Myocyte (in vitro differentiated cells): Measurements from ENCODE around the gene SLC35F3. TPM values are rescaled to one million over a fixed set of nuclear protein-coding genes. Genes with fewer than 3 reads are reported as not detected.

Experiments
- DNase-seq: peaks from one replicate; pipeline ENCODE4 v3.0.0-alpha.2; 2012; ENCODE audit warnings: low read depth
- total RNA-seq: library from RNA; depleted of rRNA; stranded (reverse); fragments of >200 nt; gene quantifications from 2 replicates; pipeline ENCODE4 v1.2.3, GENCODE V29; 2014

Gene SLC35F3
- total RNA-seq, 1 donor from 2014 or later, result not detected

- DNase-seq, result no peak
These were observed 4.7 kb downstream of the SLC35F3 start for GRCh38 chr1:233909195-233909594.

DNA sequence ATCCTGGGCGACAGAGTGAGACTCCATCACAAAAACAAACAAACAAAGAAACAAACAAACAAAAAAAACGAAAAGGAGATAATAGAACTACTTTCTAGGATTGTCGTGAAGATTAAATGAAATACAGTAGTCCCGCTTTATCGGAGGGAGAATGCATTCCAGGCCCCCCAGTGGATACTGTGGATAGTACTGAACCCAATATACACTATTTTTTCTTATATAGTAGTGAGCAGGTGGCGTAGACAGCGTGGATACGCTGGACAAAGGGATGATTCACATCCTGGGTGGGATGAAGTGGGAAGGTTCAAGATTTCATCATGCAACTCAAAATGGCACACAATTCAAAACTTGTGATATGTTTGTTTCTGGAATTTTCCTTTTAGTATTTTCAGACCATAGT lies 8.0 kb downstream of the SLC35F3 start:
- no peak for DNase-seq

- no peak for DNase-seq
These were observed 8.4 kb downstream of the SLC35F3 start for GRCh38 chr1:233912909-233913308.

DNA sequence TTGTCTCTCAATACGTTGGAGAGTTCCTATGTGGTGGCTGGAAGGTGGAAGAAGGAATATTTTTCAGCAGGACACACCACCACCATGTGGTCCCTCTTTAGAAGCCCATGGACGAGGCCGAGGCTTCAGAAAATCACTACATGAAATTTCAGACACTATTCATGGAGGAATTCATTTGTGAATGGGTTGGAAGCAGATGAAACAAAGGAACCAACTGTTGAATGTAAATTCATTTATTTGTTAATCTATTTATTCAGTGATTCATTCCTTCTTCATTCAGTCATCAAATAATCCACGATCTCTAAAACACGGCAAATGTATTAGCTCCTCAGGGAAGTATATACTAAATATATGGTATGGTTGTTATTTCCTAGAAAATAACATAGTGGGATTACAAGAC lies 12.2 kb downstream of the SLC35F3 start:
- DNase-seq, result no peak

- DNase-seq, result no peak
These were observed 15.3 kb downstream of the SLC35F3 start for GRCh38 chr1:233919786-233920185.

DNA sequence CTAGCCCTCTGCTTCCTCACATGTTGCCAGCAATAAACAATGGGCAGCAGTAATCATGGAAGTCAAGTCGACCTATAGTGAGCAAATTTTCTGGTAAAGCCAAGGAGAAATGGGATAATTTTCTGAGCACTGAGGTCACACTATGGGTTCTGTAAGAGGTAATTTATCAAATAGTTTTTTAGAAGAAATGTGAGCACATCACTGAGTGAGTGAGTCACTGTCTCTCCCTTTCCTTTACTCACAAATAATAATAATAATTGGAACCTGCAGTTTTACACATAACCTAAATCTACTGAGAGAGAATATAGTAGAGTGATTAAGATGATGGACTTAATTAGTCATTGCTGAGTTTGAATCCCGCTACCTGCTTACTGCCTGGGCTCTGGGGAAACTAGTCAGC lies 23.6 kb downstream of the SLC35F3 start:
- DNase-seq, result no peak

DNA sequence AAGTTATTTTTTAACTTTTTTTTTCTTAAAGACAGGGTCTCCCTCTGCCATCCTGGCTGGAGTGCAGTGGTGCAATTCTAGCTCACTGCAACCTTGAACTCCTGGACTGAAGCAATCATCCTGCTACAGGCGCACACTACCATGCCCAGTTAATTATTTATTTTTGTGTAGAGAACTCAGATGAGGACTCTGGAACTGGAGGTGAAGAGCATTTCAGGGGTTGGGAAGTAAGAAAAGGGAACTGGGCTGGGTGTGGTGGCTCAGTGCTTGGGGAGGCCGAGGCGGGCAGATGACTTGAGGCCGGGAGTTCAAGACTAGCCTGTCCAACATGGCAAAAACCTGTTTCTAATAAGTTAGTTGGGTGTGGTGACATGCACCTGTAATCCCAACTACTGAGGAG lies 28.9 kb downstream of the SLC35F3 start:
- DNase-seq, result no peak

- no peak for DNase-seq
These were observed 30.9 kb downstream of the SLC35F3 start for GRCh38 chr1:233935297-233935868.

- no peak for DNase-seq
These were observed 31.9 kb downstream of the SLC35F3 start for GRCh38 chr1:233936422-233936821.

GRCh38 chr1:233936842-233937241 lies 32.4 kb downstream of the SLC35F3 start:
- DNase-seq, result no peak

DNA sequence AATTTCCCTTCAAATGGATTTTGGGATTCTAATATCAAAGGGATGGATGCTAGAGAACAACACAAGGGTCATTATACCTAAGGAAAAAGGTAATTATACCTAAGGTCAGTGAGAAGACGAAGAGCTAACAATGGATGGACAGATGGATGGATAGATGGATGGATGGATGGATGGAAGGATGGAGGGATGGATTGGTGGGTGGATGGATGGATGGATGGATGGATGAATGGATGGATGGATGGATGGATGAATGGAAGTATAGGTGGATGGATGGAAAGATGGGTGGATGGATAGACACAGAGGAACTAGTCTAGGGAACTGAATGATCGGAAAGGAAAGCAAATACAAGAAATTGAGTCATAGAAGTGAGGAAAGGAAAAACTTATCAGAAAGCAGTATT lies 34.0 kb downstream of the SLC35F3 start:
- no peak for DNase-seq

GRCh38 chr1:233939451-233939850 lies 35.0 kb downstream of the SLC35F3 start:
- DNase-seq, result no peak

DNA sequence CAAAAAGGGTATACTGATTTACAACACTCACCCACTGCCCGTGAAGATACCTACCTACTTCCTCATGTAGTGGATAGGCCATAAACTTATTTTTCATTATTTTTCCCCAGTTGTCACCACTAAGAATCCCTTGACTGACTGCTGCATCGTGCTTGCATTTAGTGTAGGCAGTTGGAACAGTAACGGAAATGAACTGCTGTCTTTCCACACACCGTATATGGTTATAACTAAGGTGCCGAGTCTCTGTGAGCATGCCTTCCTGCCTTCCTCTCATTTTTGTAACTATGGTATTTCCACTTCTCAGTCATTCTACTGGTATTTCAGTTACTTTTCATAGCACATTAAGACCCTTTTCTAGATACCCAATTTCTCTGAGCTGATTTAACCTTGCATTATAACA lies 36.4 kb downstream of the SLC35F3 start:
- no peak for DNase-seq

DNA sequence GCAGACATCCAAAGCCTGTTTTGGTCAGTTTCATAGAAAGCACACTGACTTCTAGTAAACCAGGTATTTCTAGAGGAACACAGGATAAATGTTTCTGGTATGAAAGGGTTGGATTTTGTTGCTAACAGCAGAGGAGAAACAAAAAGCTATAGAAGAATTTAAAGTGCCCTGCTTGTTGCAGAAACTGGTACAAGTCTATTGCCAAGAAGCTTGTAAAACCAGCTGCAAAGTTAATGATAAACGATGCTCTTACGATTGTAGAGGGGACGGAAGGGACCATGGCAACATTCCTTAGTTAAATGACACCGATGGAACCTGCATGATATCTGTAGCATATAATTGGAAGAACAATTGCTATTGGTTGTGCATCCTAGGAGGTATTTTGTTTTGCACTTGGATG lies 40.1 kb downstream of the SLC35F3 start:
- no peak for DNase-seq

DNA sequence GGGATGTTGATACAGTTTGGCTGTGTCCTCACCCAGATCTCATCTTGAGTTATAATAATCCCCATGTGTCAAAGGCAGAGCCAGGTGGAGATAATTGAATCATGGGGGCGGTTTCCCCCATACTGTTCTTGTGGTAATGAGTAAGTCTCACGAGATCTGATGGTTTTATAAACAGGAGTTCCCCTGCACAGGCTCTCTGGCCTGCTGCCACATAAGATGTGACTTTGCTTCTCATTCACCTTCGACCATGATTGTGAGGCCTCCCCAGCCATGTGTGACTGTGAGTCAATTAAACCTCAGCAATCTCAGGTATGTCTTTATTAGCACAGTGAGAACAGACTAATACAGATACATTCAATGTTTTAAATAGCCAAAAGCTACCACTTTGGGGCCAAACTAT lies 41.1 kb downstream of the SLC35F3 start:
- no peak for DNase-seq

DNA sequence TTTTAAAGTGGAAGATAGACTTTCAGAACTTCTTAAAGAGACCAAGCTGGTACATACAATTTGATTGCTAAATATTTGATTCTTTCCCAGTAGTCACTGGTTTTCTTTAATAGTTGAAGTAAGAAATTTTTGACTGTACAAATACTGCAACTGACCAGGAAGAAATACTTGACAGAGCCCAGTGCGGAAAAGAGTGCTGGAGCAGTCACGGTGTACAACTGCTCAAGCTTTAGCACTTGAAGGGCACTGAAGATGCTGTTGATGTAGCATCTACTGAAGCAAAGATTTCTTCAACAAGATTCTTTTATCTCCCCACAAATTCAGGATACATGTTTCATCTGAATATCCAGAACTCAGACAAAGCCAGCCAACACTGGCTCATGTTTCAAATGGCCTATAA lies 41.5 kb downstream of the SLC35F3 start:
- DNase-seq, result no peak

- DNase-seq, result no peak
These were observed 42.2 kb downstream of the SLC35F3 start for GRCh38 chr1:233946724-233947123.

DNA sequence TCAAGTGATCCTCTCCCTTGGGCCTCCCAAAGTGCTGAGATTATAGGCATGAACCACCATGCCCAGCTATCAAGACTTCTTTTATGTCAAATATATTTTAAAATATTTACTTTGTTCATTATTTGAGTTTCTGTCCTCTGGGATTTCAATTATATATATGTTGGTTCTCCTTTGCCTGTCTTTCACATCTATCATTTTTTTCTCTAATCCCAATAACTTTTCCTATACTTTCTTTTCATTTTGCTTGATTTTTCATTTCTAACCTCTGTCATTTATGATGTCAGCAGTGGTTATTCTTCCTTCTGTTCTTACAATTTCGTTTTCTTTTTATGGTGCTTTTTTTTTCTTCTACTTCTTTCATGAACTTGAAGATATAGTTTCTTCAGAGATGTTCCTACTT lies 47.3 kb downstream of the SLC35F3 start:
- DNase-seq, result no peak

DNA sequence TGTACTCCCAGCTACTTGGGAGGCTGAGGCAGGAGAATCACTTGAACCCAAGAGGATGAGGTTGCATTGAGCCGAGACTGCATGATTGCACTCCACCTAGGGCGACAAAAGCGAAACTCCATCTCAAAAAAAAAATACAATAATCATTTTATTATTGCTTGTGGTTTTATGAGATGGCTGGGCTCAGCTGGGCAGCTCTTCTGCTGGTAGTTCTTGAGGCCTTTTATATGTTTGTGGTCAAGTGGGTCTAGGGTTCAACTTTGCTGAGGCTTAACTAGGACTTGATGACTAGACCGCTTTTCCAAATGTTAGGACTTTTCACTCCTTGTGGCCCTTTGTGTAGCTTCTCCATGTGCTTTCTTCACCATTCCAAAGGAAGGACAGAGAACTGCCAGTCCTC lies 53.2 kb downstream of the SLC35F3 start:
- DNase-seq, result no peak

DNA sequence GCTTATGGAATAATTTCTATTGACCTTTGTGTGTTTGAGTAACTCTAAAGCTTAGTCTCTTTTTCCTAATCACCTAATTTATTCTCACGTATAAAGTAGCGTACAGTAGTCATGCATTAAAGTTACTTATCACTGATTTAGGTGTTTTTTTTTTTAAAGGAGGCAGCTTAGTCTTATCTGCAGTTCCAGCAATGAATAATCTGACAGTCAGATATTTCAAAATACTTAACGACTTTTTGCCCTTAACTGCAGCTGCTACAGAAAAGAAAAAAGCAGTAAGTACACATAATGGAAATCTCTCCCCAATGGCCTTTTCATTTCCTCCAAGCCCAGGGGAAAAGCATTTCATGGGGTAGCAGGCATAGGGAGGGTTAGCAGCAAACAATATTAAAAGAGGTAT lies 54.6 kb downstream of the SLC35F3 start:
- DNase-seq, result no peak

DNA sequence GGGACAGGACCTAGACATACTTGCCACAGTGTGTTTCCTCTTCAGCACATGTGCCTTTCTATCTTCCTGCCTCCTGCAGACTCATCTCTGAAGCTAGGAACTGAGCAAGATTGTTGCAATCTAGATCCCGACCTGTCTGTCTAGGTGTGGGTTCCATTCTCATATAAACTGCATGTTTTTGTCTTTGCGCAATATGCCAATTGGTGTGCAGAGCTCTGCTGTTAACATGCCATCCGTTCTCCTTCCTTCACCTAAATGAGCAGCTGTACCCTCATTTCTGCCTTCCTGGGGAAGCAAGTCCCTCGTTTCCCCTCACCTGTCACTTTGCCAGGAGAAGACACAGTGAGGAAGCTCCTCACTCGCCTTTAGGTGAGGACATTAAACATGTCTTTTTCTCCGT lies 55.5 kb downstream of the SLC35F3 start:
- no peak for DNase-seq

DNA sequence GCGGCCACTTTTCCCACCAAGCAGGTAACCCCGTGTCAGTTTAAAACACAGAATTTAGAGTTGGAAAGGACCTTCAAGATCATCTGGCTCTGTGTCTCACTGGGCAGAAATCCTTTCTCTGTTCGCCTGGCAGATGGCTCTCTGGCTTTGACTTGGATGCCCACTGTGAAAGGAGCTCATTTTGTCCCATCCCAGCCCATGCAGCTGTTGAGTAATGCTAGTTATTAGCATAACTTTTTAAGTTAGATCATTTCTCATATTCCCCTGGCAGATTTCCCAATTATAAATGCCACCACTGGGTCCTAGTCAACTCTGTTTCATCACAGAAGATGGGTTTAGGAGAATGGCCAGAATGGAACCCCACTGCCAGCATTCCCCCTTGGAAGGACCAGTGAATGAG lies 55.9 kb downstream of the SLC35F3 start:
- no peak for DNase-seq

DNA sequence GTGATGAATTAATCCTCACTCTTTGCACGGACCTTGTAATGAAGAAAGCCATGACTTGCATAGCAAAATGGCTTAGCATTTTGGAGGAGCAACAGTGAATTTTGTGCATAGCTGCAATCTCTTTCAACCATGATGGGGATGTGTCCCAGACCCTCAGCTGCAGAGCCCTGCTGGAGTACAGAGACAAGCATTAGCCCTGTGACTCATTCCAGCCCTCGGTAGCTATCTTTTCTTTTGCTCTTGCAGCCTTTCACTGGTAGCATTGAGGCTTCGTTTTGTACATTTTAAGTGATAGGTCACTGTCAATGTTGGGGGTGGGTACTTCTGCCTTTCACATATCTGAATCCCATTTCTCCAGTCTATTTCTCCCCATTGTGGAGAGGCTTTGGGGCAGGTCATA lies 58.4 kb downstream of the SLC35F3 start:
- no peak for DNase-seq

DNA sequence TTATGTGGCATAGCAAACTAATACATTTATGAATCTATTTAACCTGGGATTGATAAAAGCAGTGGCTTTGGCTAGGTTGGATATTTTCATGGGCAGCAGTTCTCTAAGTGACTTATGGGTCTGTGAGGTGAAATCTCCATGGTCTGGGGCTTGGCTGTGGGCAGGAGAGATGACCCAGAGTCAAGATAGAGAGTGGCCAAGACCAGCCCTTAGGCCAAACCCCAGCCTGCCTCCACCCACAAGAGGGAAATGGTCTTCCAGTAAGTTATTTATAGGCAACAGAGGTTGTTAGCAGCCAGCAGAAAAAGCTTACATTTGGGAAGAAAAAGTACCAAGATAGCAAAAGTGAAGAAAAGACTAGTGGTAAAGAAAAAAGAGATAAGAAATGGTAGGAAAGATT lies 61.4 kb downstream of the SLC35F3 start:
- no peak for DNase-seq
